Measurements from ENCODE around the gene SLC22A23. TPM values are rescaled to one million over a fixed set of nuclear protein-coding genes. Genes with fewer than 3 reads are reported as not detected.

Gene SLC22A23
- total RNA-seq, 1 experiment from 2014 or later = 6.8 TPM

- H3K9me3 Mint-ChIP-seq = peaks cover 0 to 5% of the 10 kb centered on the region in 2 experiments; a peak in 3 of 5 replicates
- no peak overlapping the region for H4K8ac ChIP-seq (replicated peaks; ENCODE audit: insufficient read length, low read depth, low read length)
Observed at GRCh38 chr6:3504354-3504753, 47.5 kb upstream of the SLC22A23 start.

More at GRCh38 chr6:3504354-3504753, 47.5 kb upstream of the SLC22A23 start:
- H2BK120ac ChIP-seq (ENCODE audit: low read depth, low read length, poor library complexity, severe bottlenecking) = no peak overlapping the region
- H3K4me2 ChIP-seq (ENCODE audit: insufficient read depth, insufficient read length, low read length) = no peak overlapping the region
- no peak overlapping the region for H4K5ac ChIP-seq (ENCODE audit: insufficient read length, low read depth, low read length)
- H3K14ac ChIP-seq (ENCODE audit: insufficient read depth, low read length) = no peak overlapping the region
- H2BK5ac ChIP-seq (ENCODE audit: insufficient read length, low read length) = no peak overlapping the region
- H3K18ac ChIP-seq (ENCODE audit: insufficient read length, low read depth, low read length) = no peak overlapping the region
- no peak for DNase-seq
- no peak overlapping the region for H2AK5ac ChIP-seq (ENCODE audit: insufficient read length, low read length)
- H3K27ac Mint-ChIP-seq = no peak overlapping the region
- no peak overlapping the region for H4K91ac ChIP-seq (ENCODE audit: insufficient read length, low read depth, low read length)
- no peaks in the 10 kb centered on the region for H3K79me2 ChIP-seq (ENCODE audit: insufficient read depth, low read length)
- H3K4me1 ChIP-seq (ENCODE audit: insufficient read depth, low read length) = peaks cover 8% of the 10 kb centered on the region
- no peak overlapping the region for H3K4me3 Mint-ChIP-seq
- no peak overlapping the region for H2AFZ ChIP-seq (ENCODE audit: low read length)
- peaks cover 7% of the 10 kb centered on the region for H3K27me3 Mint-ChIP-seq (ENCODE audit: low read depth)
- no peak overlapping the region for H2BK20ac ChIP-seq (ENCODE audit: low read depth, low read length, poor library complexity, severe bottlenecking)
- H3K36me3 Mint-ChIP-seq (ENCODE audit: insufficient read depth in 1 of 3, low read depth in 3 of 3) = peaks cover 0 to 2% (median 0%) of the 10 kb centered on the region in 3 experiments; a peak in 1 of 7 replicates
- no peak for TF ChIP-seq CTCF (conservative IDR thresholded peaks at IDR 0.05)
- H3K27me3 ChIP-seq (ENCODE audit: insufficient read depth, low read length) = no peaks in the 10 kb centered on the region
- H3K56ac ChIP-seq (ENCODE audit: insufficient read length, low read depth, low read length) = no peak overlapping the region
- no peak overlapping the region for H3K9ac ChIP-seq (ENCODE audit: extremely low read depth, insufficient read length, low read length)
- no peak overlapping the region for H3K27ac ChIP-seq (ENCODE audit: insufficient read length, low read depth, low read length)
- no peak overlapping the region for H3K23ac ChIP-seq (ENCODE audit: insufficient read length, low read depth, low read length)
- no peak overlapping the region for H2BK12ac ChIP-seq (ENCODE audit: insufficient read length, low read depth, low read length)
- H4K20me1 ChIP-seq (ENCODE audit: control insufficient read depth, insufficient read depth, insufficient read length) = no peaks in the 10 kb centered on the region
- no peak overlapping the region for H2BK15ac ChIP-seq (ENCODE audit: low read depth, low read length)
- peaks cover 15 to 19% of the 10 kb centered on the region in 2 experiments for H3K4me1 Mint-ChIP-seq
- no peak overlapping the region for H3T11ph ChIP-seq (ENCODE audit: low read length)
- no peaks in the 10 kb centered on the region for H3K79me1 ChIP-seq (ENCODE audit: insufficient read depth, low read depth, low read length, poor library complexity, severe bottlenecking)
- no peak overlapping the region for H3K4ac ChIP-seq (ENCODE audit: low read depth, low read length)
- WGBS (ENCODE audit: extremely low coverage, insufficient read length, low lambda C conversion rate) = no CpG with 5 or more reads among the region's 5 CpGs
- H3K9me3 ChIP-seq (ENCODE audit: control insufficient read depth, low read depth, low read length) = no peaks in the 10 kb centered on the region
- H3K23me2 ChIP-seq (ENCODE audit: insufficient read length, low read depth, low read length, poor library complexity, severe bottlenecking) = no peaks in the 10 kb centered on the region
